Endothelial cell (in vitro differentiated cells): Measurements from ENCODE around the gene BNIPL. TPM values are rescaled to one million over a fixed set of nuclear protein-coding genes. Genes with fewer than 3 reads are reported as not detected.

ENCODE experiments used
- DNase-seq: peaks from one replicate; pipeline ENCODE4 v3.0.0; 2021; ENCODE audit warnings: low spot score
- H3K27ac Mint-ChIP-seq: one replicate; pipeline ENCODE4 v1.8.0; 2021; ENCODE audit warnings: mixed read lengths, inconsistent platforms; ENCODE audit not compliant: unreplicated experiment
- H3K27me3 Mint-ChIP-seq: one replicate; pipeline ENCODE4 v1.8.0; 2021; ENCODE audit warnings: mild to moderate bottlenecking, moderate library complexity, mixed read lengths, inconsistent platforms; ENCODE audit not compliant: unreplicated experiment
- H3K36me3 Mint-ChIP-seq: one replicate; pipeline ENCODE4 v1.8.0; 2021; ENCODE audit warnings: mild to moderate bottlenecking, low read depth, mixed read lengths, inconsistent platforms; ENCODE audit not compliant: unreplicated experiment
- H3K4me1 Mint-ChIP-seq: one replicate; pipeline ENCODE4 v1.8.0; 2021; ENCODE audit warnings: mild to moderate bottlenecking, mixed read lengths, inconsistent platforms; ENCODE audit not compliant: unreplicated experiment
- H3K4me3 Mint-ChIP-seq: one replicate; pipeline ENCODE4 v1.8.0; 2021; ENCODE audit warnings: mild to moderate bottlenecking, mixed read lengths, inconsistent platforms; ENCODE audit not compliant: unreplicated experiment
- H3K9me3 Mint-ChIP-seq: one replicate; pipeline ENCODE4 v1.8.0; 2021; ENCODE audit warnings: mixed read lengths, inconsistent platforms; ENCODE audit not compliant: unreplicated experiment
- CTCF ChIP-seq: fragments of 200-600 bp; sonication (generic); IDR thresholded peaks from one replicate; pipeline ENCODE4 v1.5.0; 2021; ENCODE audit warnings: antibody characterized with exemption; ENCODE audit not compliant: unreplicated experiment
- total RNA-seq: library from RNA; stranded (reverse); fragmentation: NEBNext Ultra II Directional; extraction: Animal tissue kit (Norgen Biotek cat#: 25700); gene quantifications from one replicate; pipeline ENCODE4 v1.2.1, GENCODE V29; 2021; ENCODE audit not compliant: unreplicated experiment

The BNIPL gene
- total RNA-seq, 1 donor from 2014 or later: 1.5 TPM

GRCh38 chr1:151005729-151006319 is 30.6 kb upstream of the BNIPL start:
- peak overlapping the region; percentile 98 for H3K27ac Mint-ChIP-seq
- H3K9me3 Mint-ChIP-seq: no peaks in the 10 kb centered on the region
- H3K27me3 Mint-ChIP-seq: peaks cover 9% of the 10 kb centered on the region
- no peak for TF ChIP-seq CTCF
- H3K36me3 Mint-ChIP-seq: peaks cover 12% of the 10 kb centered on the region
- peak overlapping the region; percentile 90 for H3K4me3 Mint-ChIP-seq
- H3K4me1 Mint-ChIP-seq: peaks cover 55% of the 10 kb centered on the region
- no peak for DNase-seq

- peak; percentile 57 for DNase-seq
- peaks cover 49% of the 10 kb centered on the region for H3K4me1 Mint-ChIP-seq
- H3K4me3 Mint-ChIP-seq: peak within 1 kb of the TSS; percentile 90
Measured at GRCh38 chr1:151006327-151007052, 29.9 kb upstream of the BNIPL start, which contains the start of gene MINDY1. Gene MINDY1, minus strand, starts transcription at chr1:151006902. Its CDS starts 4,285 bp downstream, at chr1:151002617.

GRCh38 chr1:151007853-151008243 is 28.5 kb upstream of the BNIPL start:
- H3K4me3 Mint-ChIP-seq: peak overlapping the region; percentile 88
- H3K27ac Mint-ChIP-seq: peak overlapping the region; percentile 98
- no peak for TF ChIP-seq CTCF
- no peaks in the 10 kb centered on the region for H3K9me3 Mint-ChIP-seq
- H3K36me3 Mint-ChIP-seq: peaks cover 7% of the 10 kb centered on the region
- DNase-seq: no peak
- H3K4me1 Mint-ChIP-seq: peaks cover 39% of the 10 kb centered on the region
- peaks cover 9% of the 10 kb centered on the region for H3K27me3 Mint-ChIP-seq

More at GRCh38 chr1:151006327-151007052, 29.9 kb upstream of the BNIPL start, which contains the start of gene MINDY1:
- Mint-ChIP-seq H3K36me3 (peaks cover 12% of the 10 kb centered on the region), H3K27ac (peak within 1 kb of the TSS; percentile 98), H3K9me3 (no peaks in the 10 kb centered on the region), H3K27me3 (peaks cover 9% of the 10 kb centered on the region)
- no peak for TF ChIP-seq CTCF

GRCh38 chr1:151008244-151009205 is 27.9 kb upstream of the BNIPL start, which contains the start of gene PRUNE1:
Gene PRUNE1, plus strand, starts transcription at chr1:151008449. Its CDS starts 184 bp downstream, at chr1:151008633.
- peak; percentile 98 for DNase-seq
- H3K9me3 Mint-ChIP-seq: no peaks in the 10 kb centered on the region
- peaks cover 9% of the 10 kb centered on the region for H3K27me3 Mint-ChIP-seq
- H3K36me3 Mint-ChIP-seq: peaks cover 7% of the 10 kb centered on the region
- TF ChIP-seq CTCF: no peak
- peak within 1 kb of the TSS; percentile 98 for H3K27ac Mint-ChIP-seq
- peak within 1 kb of the TSS; percentile 97 for H3K4me3 Mint-ChIP-seq
- H3K4me1 Mint-ChIP-seq: peaks cover 35% of the 10 kb centered on the region
